Anterior cingulate cortex (tissue), 58 donors: Measurements from ENCODE around the gene CAST.
"Not testable (repeated sequence)": the region's sequence is repeated elsewhere in the genome, so short reads cannot be mapped to it uniquely, and the experiment has no call there.

Experiments
- DNase-seq, 58 donors: peaks; one replicate each; lab custom pipeline; 2025; lab: John Stamatoyannopoulos, UW

CAST gene

GRCh38 chr5:96741891-96742309 lies 79.7 kb downstream of the CAST start:
- peak in 1 of 58 donors; percentile 44 for DNase-seq

GRCh38 chr5:96742538-96742937 lies 80.4 kb downstream of the CAST start:
- no peak for DNase-seq

GRCh38 chr5:96743065-96743768 lies 81.0 kb downstream of the CAST start:
- no peak for DNase-seq

- no peak for DNase-seq
Measured at GRCh38 chr5:96743805-96744204, 81.6 kb downstream of the CAST start.

- not testable (repeated sequence) for DNase-seq
Measured at GRCh38 chr5:96744218-96744617, 82.0 kb downstream of the CAST start.

- no peak for DNase-seq
Measured at GRCh38 chr5:96745025-96745424, 82.8 kb downstream of the CAST start.

GRCh38 chr5:96745844-96746531 lies 83.8 kb downstream of the CAST start:
- DNase-seq = no peak

- no peak for DNase-seq
Measured at GRCh38 chr5:96747720-96748119, 85.5 kb downstream of the CAST start.

GRCh38 chr5:96750110-96750822 lies 88.1 kb downstream of the CAST start:
- no peak for DNase-seq

GRCh38 chr5:96751203-96752169 lies 89.3 kb downstream of the CAST start:
- peak in 26 of 58 donors; percentile 2 to 72 (median 24) for DNase-seq

GRCh38 chr5:96752341-96753016 lies 90.3 kb downstream of the CAST start:
- DNase-seq = peak in 6 of 58 donors; percentile 4 to 59 (median 22)

- no peak for DNase-seq
Measured at GRCh38 chr5:96753017-96753397, 90.8 kb downstream of the CAST start.

GRCh38 chr5:96753848-96754247 lies 91.7 kb downstream of the CAST start:
- DNase-seq = no peak

GRCh38 chr5:96755851-96756250 lies 93.7 kb downstream of the CAST start:
- no peak for DNase-seq

GRCh38 chr5:96756985-96757384 lies 94.8 kb downstream of the CAST start:
- no peak for DNase-seq

- DNase-seq = no peak
Measured at GRCh38 chr5:96758621-96759020, 96.4 kb downstream of the CAST start.

- no peak for DNase-seq
Measured at GRCh38 chr5:96761618-96762017, 99.4 kb downstream of the CAST start.

GRCh38 chr5:96763026-96763425 lies 100.8 kb downstream of the CAST start:
- no peak for DNase-seq

- no peak for DNase-seq
Measured at GRCh38 chr5:96765043-96765442, 102.9 kb downstream of the CAST start.
